Ascending aorta (tissue), 2 donors: ENCODE measurements around the gene CBFA2T2. TPM values are rescaled to one million over a fixed set of nuclear protein-coding genes. Genes with fewer than 3 reads are reported as not detected.
"Not testable (repeated sequence)": the region's sequence is repeated elsewhere in the genome, so short reads cannot be mapped to it uniquely, and the experiment has no call there.

Experiments
- DNase-seq, 2 donors: peaks; one replicate each; pipeline ENCODE4 v3.0.0-alpha.2; 2019; ENCODE audit warnings: low spot score in 2 of 2
- H3K27ac ChIP-seq, 2 donors: fragments of 200-600 bp; sonication (generic); one replicate each; pipeline ENCODE4 v1.5.1; 2016 to 2017; ENCODE audit warnings: mild to moderate bottlenecking in 1 of 2
- H3K27me3 ChIP-seq: fragments of 200-600 bp; sonication (generic); one replicate; pipeline ENCODE4 v1.5.1; 2017
- H3K36me3 ChIP-seq, 2 donors: fragments of 200-600 bp; sonication (generic); one replicate each; pipeline ENCODE4 v1.5.1; 2016
- H3K4me1 ChIP-seq, 2 donors: fragments of 200-600 bp; sonication (generic); one replicate each; pipeline ENCODE4 v1.5.1; 2016 to 2017; ENCODE audit warnings: mild to moderate bottlenecking in 1 of 2
- H3K4me3 ChIP-seq, 2 donors: fragments of 200-600 bp; sonication (generic); one replicate each; pipeline ENCODE4 v1.5.1; 2016 to 2017; ENCODE audit warnings: mild to moderate bottlenecking in 1 of 2
- H3K9me3 ChIP-seq, 2 donors: fragments of 200-600 bp; sonication (generic); one replicate each; pipeline ENCODE4 v1.5.1; 2016
- intact Hi-C: fragments of 100-400 bp; cut with DNase I; formaldehyde crosslinking; loops from one replicate; pipeline ENCODE4 v1.15.1; 2023
- total RNA-seq: library from RNA; depleted of rRNA; stranded (reverse); fragments of >200 nt; gene quantifications from one replicate; pipeline ENCODE4 v1.1.0, GENCODE V29; 2016
- TF ChIP-seq, protein P1 (sequence below), 3 experiments: fragments of 200-600 bp in 2 of 3; fragments of 450-650 bp in 1 of 3; sonication (generic) in 2 of 3; IDR thresholded peaks; one replicate each; pipeline ENCODE4 v1.5.1; 2016 to 2019; ENCODE audit warnings: antibody characterized with exemption in 3 of 3, mild to moderate bottlenecking in 1 of 3, moderate library complexity in 1 of 3

The CBFA2T2 gene
- total RNA-seq, 1 donor from 2014 or later = 22.4 TPM

DNA sequence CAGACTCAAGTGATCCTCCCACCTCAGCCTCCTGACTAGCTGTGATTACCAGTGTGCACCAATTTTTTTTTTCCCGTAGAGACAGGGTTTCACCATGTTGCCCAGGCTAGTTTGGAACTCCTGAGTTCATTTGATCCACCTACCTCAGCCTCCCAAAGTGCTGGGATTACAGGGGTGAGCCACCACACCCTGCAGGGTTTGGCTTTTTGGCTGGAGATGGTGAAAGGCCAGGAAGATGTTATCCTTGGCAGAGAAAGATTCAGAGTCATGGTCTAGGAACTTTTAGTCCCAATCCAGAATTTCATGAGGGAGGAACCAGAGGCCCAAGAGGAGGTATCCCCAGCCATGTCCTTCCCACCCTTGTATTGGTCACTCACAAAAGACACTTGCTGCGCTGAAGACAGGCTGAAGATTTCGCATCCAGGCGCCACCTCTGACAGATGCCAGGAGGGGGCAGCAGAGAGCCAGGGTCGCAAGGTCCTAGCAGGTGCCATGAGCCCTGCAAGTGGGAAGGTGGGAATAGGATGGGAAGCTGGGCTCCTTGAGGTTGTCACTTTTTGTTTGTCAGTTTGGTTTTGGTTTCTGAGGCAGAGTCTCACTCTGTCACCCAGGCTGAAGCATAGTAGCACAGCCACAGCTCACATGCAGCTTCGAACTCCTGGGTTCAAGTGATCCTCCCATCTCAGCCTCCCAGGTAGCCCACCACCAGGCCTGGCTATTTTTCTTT is 32.8 kb upstream of the CBFA2T2 start:
- not testable (repeated sequence) for H3K27me3 ChIP-seq, H3K9me3 ChIP-seq, H3K4me1 ChIP-seq, H3K36me3 ChIP-seq, H3K4me3 ChIP-seq, H3K27ac ChIP-seq
- DNase-seq = peak in 1 of 2 donors; percentile 86
- TF ChIP-seq, protein P1, sequence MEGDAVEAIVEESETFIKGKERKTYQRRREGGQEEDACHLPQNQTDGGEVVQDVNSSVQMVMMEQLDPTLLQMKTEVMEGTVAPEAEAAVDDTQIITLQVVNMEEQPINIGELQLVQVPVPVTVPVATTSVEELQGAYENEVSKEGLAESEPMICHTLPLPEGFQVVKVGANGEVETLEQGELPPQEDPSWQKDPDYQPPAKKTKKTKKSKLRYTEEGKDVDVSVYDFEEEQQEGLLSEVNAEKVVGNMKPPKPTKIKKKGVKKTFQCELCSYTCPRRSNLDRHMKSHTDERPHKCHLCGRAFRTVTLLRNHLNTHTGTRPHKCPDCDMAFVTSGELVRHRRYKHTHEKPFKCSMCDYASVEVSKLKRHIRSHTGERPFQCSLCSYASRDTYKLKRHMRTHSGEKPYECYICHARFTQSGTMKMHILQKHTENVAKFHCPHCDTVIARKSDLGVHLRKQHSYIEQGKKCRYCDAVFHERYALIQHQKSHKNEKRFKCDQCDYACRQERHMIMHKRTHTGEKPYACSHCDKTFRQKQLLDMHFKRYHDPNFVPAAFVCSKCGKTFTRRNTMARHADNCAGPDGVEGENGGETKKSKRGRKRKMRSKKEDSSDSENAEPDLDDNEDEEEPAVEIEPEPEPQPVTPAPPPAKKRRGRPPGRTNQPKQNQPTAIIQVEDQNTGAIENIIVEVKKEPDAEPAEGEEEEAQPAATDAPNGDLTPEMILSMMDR (IDR thresholded peaks at IDR 0.05) = peak; percentile 86 to 89 (median 89)
- intact Hi-C loops = loop anchor here (5.0 kb wide), 1 partner anchor 210 kb away; the partner anchor contains the start of gene ACTL10

GRCh38 chr20:33459599-33459998 is 30.3 kb upstream of the CBFA2T2 start:
- intact Hi-C loops = loop anchor here (5.0 kb wide), 1 partner anchor 208 kb away; the partner anchor contains the start of gene ACTL10
- peaks cover 0 to 13% of the 10 kb centered on the region in 2 donors for H3K4me1 ChIP-seq

DNA sequence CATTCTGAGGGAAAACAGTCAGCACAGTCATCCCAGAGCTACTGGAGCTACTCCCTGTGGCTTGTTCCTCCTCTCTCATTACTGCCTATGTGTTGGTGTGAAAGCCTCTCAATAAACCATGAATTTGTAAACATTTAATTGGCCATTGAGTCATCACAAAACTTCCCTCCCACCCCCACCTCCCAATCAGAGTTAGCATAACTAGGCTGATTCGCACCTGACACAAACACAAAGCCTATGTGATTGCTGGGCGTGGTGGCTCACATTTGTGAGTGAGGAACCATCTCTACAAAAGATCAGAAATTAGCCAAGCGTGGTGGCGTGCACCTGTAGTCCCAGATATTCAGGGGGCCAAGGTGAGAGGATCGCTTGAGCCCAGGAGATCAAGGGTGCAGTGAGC is 29.2 kb upstream of the CBFA2T2 start:
- H3K4me1 ChIP-seq = peaks cover 0 to 13% of the 10 kb centered on the region in 2 donors
- no peak overlapping the region for H3K27ac ChIP-seq
- H3K36me3 ChIP-seq = no peaks in the 10 kb centered on the region
- H3K4me3 ChIP-seq = no peak overlapping the region
- H3K9me3 ChIP-seq = no peaks in the 10 kb centered on the region
- TF ChIP-seq, protein P1 (IDR thresholded peaks at IDR 0.05) = no peak
- intact Hi-C loops = no loop called here
- no peak for DNase-seq
- H3K27me3 ChIP-seq = no peaks in the 10 kb centered on the region

More at GRCh38 chr20:33459599-33459998, 30.3 kb upstream of the CBFA2T2 start:
- Histone ChIP-seq H3K27me3 (no peaks in the 10 kb centered on the region), H3K9me3 (no peaks in the 10 kb centered on the region), H3K4me3 (no peak overlapping the region), H3K27ac (no peak overlapping the region), H3K36me3 (no peaks in the 10 kb centered on the region)
- TF ChIP-seq, protein P1 (IDR thresholded peaks at IDR 0.05) = no peak
- no peak for DNase-seq

GRCh38 chr20:33463332-33464101 is 26.4 kb upstream of the CBFA2T2 start:
- intact Hi-C loops = no loop called here
- H3K27ac ChIP-seq = no peak overlapping the region
- peak in 1 of 2 donors; percentile 27 for DNase-seq

GRCh38 chr20:33464759-33465158 is 25.1 kb upstream of the CBFA2T2 start:
- H3K4me1 ChIP-seq, H3K4me3 ChIP-seq, H3K36me3 ChIP-seq, DNase-seq, intact Hi-C loops, H3K27ac ChIP-seq, H3K27me3 ChIP-seq, H3K9me3 ChIP-seq: not testable (repeated sequence)

More at GRCh38 chr20:33463332-33464101, 26.4 kb upstream of the CBFA2T2 start:
- Histone ChIP-seq H3K27me3 (no peaks in the 10 kb centered on the region), H3K4me3 (no peak overlapping the region), H3K36me3 (no peaks in the 10 kb centered on the region), H3K9me3 (no peaks in the 10 kb centered on the region), H3K4me1 (peaks cover 0 to 6% of the 10 kb centered on the region in 2 donors)
- TF ChIP-seq, protein P1 (IDR thresholded peaks at IDR 0.05) = no peak
